Lower lobe of right lung (tissue), 2 donors: Measurements from ENCODE around the gene DAO. TPM values are rescaled to one million over a fixed set of nuclear protein-coding genes. Genes with fewer than 3 reads are reported as not detected.
"Not testable (repeated sequence)": the region's sequence is repeated elsewhere in the genome, so short reads cannot be mapped to it uniquely, and the experiment has no call there.

Experiments
- ATAC-seq, 2 donors: fragments of 200-7000 bp; cut with Tn5 transposase; one replicate each; pipeline ENCODE4 v1.9.1; 2020 to 2022; ENCODE audit warnings: mild to moderate bottlenecking in 2 of 2, moderate library complexity in 2 of 2
- DNase-seq: peaks from one replicate; pipeline ENCODE4 v3.0.0-alpha.2; 2020
- H3K27ac ChIP-seq: fragments of 200-600 bp; one replicate; pipeline ENCODE4 v1.8.0; 2022
- H3K27me3 ChIP-seq: fragments of 200-600 bp; one replicate; pipeline ENCODE4 v1.8.0; 2022; ENCODE audit warnings: low read depth
- H3K36me3 ChIP-seq: fragments of 200-600 bp; one replicate; pipeline ENCODE4 v1.8.0; 2022; ENCODE audit warnings: mild to moderate bottlenecking
- H3K4me1 ChIP-seq: fragments of 200-600 bp; one replicate; pipeline ENCODE4 v1.8.0; 2022
- H3K4me3 ChIP-seq: fragments of 200-600 bp; one replicate; pipeline ENCODE4 v1.8.0; 2022; ENCODE audit warnings: mild to moderate bottlenecking
- H3K9me3 ChIP-seq: fragments of 200-600 bp; one replicate; pipeline ENCODE4 v1.8.0; 2022
- intact Hi-C: fragments of 100-400 bp; cut with DNase I; formaldehyde crosslinking; loops from one replicate; pipeline ENCODE4 v1.11.0; 2022
- total RNA-seq: library from RNA; stranded (reverse); fragmentation: NEBNext Ultra II Directional; extraction: Animal tissue kit (Norgen Biotek cat#: 25700); gene quantifications from one replicate; pipeline ENCODE4 v1.2.1, GENCODE V29; 2021
- TF ChIP-seq, protein P1 (sequence below): fragments of 200-600 bp; IDR thresholded peaks from one replicate; pipeline ENCODE4 v1.8.0; 2022; ENCODE audit warnings: antibody characterized with exemption, mild to moderate bottlenecking
- donor health status: DM: no; HTN: yes; CAD: no; lungs with severe emphysema.

The DAO gene
- total RNA-seq, 1 donor from 2014 or later: not detected

DNA sequence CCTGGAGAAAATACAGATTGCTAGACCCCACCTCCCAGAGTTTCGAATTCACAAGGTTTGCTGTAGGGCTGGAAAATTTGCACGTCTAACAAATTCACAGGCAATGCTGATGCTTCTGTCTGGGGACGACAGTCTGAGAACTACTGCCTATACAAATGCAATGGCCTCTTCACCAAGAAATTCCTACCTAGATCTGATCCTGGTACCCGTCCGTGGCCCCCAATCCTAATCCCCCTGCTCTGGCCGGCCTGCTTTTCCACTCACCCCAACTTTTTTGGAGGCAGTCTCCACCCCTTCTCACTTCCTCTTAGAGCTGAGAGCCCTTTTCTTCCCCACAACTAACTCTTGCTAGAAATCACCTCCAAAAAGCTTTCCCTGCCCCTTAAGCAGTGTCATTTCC lies 19.4 kb upstream of the DAO start:
- no peak for DNase-seq
- intact Hi-C loops: no loop called here
- TF ChIP-seq, protein P1, sequence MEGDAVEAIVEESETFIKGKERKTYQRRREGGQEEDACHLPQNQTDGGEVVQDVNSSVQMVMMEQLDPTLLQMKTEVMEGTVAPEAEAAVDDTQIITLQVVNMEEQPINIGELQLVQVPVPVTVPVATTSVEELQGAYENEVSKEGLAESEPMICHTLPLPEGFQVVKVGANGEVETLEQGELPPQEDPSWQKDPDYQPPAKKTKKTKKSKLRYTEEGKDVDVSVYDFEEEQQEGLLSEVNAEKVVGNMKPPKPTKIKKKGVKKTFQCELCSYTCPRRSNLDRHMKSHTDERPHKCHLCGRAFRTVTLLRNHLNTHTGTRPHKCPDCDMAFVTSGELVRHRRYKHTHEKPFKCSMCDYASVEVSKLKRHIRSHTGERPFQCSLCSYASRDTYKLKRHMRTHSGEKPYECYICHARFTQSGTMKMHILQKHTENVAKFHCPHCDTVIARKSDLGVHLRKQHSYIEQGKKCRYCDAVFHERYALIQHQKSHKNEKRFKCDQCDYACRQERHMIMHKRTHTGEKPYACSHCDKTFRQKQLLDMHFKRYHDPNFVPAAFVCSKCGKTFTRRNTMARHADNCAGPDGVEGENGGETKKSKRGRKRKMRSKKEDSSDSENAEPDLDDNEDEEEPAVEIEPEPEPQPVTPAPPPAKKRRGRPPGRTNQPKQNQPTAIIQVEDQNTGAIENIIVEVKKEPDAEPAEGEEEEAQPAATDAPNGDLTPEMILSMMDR: no peak
- H3K9me3 ChIP-seq: no peaks in the 10 kb centered on the region
- ATAC-seq: no peak
- no peak overlapping the region for H3K4me3 ChIP-seq
- no peaks in the 10 kb centered on the region for H3K36me3 ChIP-seq
- H3K27me3 ChIP-seq: no peaks in the 10 kb centered on the region
- no peak overlapping the region for H3K27ac ChIP-seq
- peaks cover 47% of the 10 kb centered on the region for H3K4me1 ChIP-seq

DNA sequence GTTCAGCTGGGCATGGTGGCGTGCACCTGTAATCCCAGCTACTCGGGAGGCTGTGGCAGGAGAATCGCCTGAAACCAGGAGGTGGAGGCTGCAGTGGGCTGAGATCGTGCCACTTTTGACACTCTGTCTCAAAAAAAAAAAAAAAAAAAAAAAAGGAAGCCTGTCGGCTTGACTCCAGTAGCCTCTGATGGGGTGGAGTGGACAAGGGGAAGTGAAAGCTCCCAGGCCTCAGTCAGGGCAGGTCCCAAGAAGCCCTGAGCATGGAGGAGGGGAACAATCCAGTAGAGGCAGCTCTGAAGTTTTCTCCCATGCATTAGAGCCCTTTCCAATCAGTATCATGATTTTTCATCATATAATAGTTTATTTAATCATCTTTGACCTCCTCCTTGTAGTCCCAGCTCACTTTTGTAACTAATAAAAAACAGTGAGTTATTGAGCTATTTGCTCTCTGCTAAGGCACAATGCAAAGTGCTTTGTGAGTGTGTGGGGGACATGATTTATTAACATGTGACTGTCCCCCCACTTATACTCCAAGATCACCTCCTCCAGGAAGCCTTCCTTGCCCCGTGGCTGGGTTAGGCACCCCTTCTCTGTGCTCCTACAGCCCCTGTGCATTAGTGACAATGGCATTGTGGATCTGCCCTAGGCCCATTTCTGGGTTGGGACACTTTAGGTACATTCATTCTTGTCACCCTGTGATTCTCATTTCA lies 17.9 kb upstream of the DAO start:
- Histone ChIP-seq H3K27me3 (no peaks in the 10 kb centered on the region), H3K36me3 (no peaks in the 10 kb centered on the region), H3K27ac (peak overlapping the region; percentile 13), H3K9me3 (no peaks in the 10 kb centered on the region), H3K4me1 (peaks cover 34% of the 10 kb centered on the region), H3K4me3 (no peak overlapping the region)
- intact Hi-C loops: no loop called here
- DNase-seq (peak; percentile 74), ATAC-seq (peak; percentile 21 to 57)
- TF ChIP-seq, protein P1: no peak

DNA sequence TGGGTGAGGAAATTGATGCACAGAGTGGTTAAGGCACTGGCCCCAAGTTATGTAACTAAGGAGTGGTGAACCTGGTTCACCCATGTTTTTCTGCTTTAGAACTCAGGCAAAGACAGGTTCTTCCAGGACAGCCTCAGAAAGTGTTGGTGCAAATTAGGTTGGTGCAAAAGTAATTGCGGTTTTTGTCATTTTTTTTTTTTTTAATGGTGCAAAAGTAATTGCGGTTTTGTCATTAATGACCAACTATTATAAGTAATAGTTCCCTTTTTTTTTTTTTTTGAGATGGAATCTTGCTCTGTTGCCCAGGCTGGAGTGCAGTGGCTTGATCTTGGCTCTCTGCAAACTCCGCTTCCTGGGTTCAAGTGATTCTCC lies 17.3 kb upstream of the DAO start:
- peak overlapping the region; percentile 13 for H3K27ac ChIP-seq
- intact Hi-C loops: no loop called here
- H3K27me3 ChIP-seq: no peaks in the 10 kb centered on the region
- H3K9me3 ChIP-seq: no peaks in the 10 kb centered on the region
- TF ChIP-seq, protein P1: no peak
- no peak overlapping the region for H3K4me3 ChIP-seq
- peaks cover 34% of the 10 kb centered on the region for H3K4me1 ChIP-seq
- H3K36me3 ChIP-seq: no peaks in the 10 kb centered on the region
- ATAC-seq (no peak), DNase-seq (no peak)

DNA sequence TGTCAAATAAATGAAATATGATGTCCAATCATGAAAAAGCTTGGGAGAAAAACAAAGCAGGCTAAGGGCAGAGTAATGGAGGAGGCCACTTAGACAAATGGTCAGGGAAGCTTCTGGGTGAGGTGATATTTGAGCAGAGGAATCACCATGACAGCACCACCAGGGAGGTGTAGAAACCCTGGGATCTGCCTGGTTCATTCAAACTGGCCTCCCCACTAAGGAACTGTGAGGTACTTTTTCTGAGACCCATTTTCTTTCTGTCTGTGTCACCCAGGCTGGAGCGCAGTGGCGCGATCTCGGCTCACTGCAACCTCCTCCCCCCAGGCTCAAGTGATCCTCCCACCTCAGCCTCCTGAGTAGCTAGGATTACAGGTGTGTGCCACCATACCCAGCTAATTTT lies 14.7 kb upstream of the DAO start:
- Histone ChIP-seq H3K4me3 (no peak overlapping the region), H3K9me3 (no peaks in the 10 kb centered on the region), H3K4me1 (peaks cover 20% of the 10 kb centered on the region), H3K36me3 (no peaks in the 10 kb centered on the region), H3K27me3 (no peaks in the 10 kb centered on the region), H3K27ac (no peak overlapping the region)
- no peak for ATAC-seq
- TF ChIP-seq, protein P1: no peak
- intact Hi-C loops: no loop called here
- DNase-seq: no peak

DNA sequence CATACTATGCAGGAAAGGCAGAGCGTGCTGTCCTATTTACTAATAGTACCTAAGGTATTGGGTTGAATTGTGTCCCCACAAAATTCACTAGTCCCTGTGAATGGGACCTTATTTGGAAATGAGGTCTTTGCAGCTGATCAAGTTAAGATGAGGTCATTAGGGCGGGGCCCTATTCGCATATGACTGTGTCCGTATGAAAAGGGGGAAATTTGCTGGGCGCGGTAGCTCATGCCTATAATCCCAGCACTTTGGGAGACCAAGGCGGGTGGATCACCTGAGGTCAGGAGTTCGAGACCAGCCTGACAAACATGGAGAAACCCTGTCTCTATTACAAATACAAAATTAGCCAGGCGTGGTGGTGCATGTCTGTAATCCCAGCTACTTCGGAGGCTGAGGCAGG lies 13.8 kb upstream of the DAO start:
- H3K4me3 ChIP-seq, H3K27ac ChIP-seq, H3K27me3 ChIP-seq, DNase-seq, H3K9me3 ChIP-seq, intact Hi-C loops, H3K36me3 ChIP-seq: not testable (repeated sequence)
- peak in 1 of 2 donors; percentile 48 for ATAC-seq
- peaks cover 12% of the 10 kb centered on the region for H3K4me1 ChIP-seq

DNA sequence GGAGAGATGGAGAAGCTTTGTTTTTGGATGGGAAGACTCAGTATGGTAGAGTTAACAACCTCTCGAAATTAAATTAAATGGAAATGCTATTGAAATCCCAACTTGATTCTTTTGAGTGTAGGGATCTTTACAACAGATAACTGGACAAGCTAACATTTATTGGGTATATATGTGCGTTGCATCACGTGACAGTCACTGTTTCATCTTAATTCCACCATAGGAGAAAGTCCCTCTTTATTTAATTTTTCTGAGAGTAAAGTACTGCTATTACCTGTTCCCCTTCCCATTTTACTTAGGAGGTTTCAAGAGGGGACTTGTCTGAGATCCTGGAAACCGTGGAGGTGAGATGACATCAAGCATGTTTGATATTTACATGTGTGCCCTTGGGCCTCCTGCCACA lies 11.1 kb upstream of the DAO start:
- Histone ChIP-seq H3K4me3 (no peak overlapping the region), H3K36me3 (no peaks in the 10 kb centered on the region), H3K9me3 (no peaks in the 10 kb centered on the region), H3K27ac (no peak overlapping the region), H3K4me1 (no peaks in the 10 kb centered on the region), H3K27me3 (no peaks in the 10 kb centered on the region)
- no peak for ATAC-seq
- intact Hi-C loops: no loop called here
- DNase-seq: no peak
- TF ChIP-seq, protein P1: no peak
